ENCODE measurements around the gene CDA.

GRCh38 chr1:20640183-20640597, 51.3 kb downstream of the CDA start:
- TF ChIP-seq CTCF (IDR thresholded peaks at IDR 0.05): peak; percentile 56 to 71 (median 67)
- no peak for TF ChIP-seq POLR2A (IDR thresholded peaks at IDR 0.05)
- no peak for TF ChIP-seq EP300 (IDR thresholded peaks at IDR 0.05)
